GM19395 (cell line): ENCODE results near the gene TMEM59.
"Not testable (repeated sequence)": the region's sequence is repeated elsewhere in the genome, so short reads cannot be mapped to it uniquely, and the experiment has no call there.

Experiments
- ATAC-seq: cut with Tn5 transposase; IDR thresholded peaks from one replicate; pipeline ENCODE4 v1.9.1; 2021; ENCODE audit warnings: mild to moderate bottlenecking, moderate library complexity; ENCODE audit not compliant: unreplicated experiment

TMEM59 gene

GRCh38 chr1:54053745-54054437 lies 887 bp upstream of the TMEM59 start:
- no peak for ATAC-seq

- ATAC-seq = peak; percentile 27
Observed at GRCh38 chr1:54052431-54052933, 522 bp downstream of the TMEM59 start.

DNA sequence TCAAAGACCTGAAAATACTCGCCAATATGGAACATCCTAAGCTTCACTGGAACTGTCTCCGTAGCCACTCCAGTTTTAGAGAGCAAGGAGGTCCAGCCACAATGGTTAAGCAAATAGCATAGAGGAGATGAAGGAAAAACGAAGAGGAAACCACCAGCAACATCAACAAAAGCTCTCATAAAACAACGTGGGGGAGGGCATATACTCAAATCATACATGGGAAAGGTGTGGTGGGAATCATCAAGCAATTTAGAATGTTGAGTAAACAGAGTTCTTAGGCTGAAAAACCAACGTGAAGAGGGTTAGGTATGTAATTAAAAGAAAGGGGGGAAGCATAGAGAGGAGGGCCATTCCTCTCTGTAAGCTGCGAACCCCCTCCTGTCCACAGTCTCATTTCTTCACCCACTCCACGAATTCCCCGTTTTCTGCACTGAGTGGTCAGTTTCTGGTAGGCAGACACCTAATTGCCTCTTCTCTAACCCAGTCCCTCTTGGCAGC lies 1.0 kb downstream of the TMEM59 start:
- no peak for ATAC-seq

DNA sequence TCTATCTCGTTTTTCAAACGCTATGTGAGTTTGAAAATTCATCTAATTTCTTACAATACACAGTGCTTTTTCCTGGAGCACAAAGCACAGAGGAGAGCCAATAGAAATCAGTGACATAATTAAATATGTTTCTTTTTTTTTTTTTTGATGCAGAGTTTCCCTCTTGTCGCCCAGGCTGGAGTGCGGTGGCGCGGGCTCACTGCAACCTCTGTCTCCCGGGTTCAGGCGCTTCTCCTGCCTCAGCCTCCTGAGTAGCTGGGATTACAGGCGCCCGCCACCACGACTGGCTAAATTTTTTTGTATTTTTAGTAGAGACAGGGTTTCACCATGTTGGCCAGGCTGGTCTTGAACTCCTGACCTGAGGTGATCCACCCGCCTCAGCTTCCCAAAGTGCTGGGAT lies 2.6 kb downstream of the TMEM59 start:
- ATAC-seq = not testable (repeated sequence)

- ATAC-seq = no peak
Observed at GRCh38 chr1:54047384-54048305, 5.4 kb downstream of the TMEM59 start.

GRCh38 chr1:54046671-54047383 lies 6.2 kb downstream of the TMEM59 start:
- ATAC-seq = no peak

DNA sequence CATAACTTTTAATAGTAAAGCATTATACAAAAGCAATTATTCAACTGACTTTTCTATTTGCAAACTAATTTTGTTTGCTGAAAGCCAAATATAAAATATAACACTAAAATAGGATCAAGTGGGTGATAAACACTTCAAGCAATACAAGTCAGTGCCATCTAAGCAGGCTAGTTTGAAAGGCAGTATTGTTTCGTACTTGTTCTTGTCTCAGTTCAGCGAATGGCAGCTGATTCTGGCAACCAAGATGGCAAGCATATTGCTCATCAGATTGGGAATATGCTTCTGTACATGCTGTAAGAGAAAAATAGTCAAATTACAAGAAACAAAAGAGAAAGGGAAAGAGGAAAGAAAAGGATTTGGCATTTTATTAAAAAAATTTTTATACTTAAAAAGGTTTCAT lies 7.5 kb downstream of the TMEM59 start:
- no peak for ATAC-seq

- ATAC-seq = no peak
Observed at GRCh38 chr1:54041806-54042205, 11.2 kb downstream of the TMEM59 start.

GRCh38 chr1:54037476-54037875 lies 15.5 kb downstream of the TMEM59 start:
- ATAC-seq = no peak

- no peak for ATAC-seq
Observed at GRCh38 chr1:54028306-54029251, 24.4 kb downstream of the TMEM59 start.

DNA sequence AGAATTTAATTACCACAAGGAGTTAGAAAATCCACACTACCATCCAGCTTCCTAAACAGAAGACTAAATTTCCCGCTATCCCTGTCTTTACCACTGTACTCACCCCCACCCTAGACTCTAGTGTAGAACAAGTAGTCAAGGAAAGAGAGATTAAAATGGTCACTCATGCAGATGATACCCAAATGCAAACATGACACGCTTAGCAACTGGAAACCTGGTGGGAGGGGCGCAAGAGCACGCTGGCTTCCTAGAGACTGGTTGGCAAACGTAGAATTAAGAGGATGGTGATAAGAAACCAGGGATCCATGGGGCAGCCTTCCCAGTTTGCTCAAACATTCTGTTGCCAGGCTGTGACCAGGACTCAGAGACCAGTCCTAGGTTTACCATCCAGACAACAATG lies 25.2 kb downstream of the TMEM59 start:
- ATAC-seq = no peak

- not testable (repeated sequence) for ATAC-seq
Observed at GRCh38 chr1:54024811-54025210, 28.2 kb downstream of the TMEM59 start.

- no peak for ATAC-seq
Observed at GRCh38 chr1:54024358-54024757, 28.6 kb downstream of the TMEM59 start.

GRCh38 chr1:54019562-54020176 lies 33.3 kb downstream of the TMEM59 start:
- ATAC-seq = not testable (repeated sequence)

DNA sequence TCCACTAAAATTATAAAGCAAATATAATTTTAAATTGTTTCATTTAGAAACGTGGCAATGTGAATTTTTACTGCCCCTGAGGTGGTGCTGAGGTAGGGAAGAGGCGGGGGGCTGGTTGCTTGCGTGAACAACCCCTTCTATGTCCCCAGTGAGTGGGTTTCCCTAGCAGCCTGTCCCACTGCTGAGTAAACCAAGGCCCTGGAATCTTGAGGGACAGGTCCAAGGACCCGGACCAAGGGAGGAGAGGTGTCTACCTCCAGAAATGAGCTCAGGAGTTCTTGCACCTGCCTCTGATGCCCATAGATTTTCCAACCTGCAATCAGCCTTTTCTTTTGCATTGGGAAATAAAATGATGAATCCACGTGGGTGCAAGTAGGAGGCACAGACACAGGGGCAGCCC lies 34.4 kb downstream of the TMEM59 start:
- no peak for ATAC-seq

GRCh38 chr1:54017979-54018378 lies 35.0 kb downstream of the TMEM59 start, which contains the start of gene LDLRAD1:
TSS of gene LDLRAD1 (minus strand) at chr1:54018186. CDS start at chr1:54018112, 74 bp downstream.
- ATAC-seq = no peak

DNA sequence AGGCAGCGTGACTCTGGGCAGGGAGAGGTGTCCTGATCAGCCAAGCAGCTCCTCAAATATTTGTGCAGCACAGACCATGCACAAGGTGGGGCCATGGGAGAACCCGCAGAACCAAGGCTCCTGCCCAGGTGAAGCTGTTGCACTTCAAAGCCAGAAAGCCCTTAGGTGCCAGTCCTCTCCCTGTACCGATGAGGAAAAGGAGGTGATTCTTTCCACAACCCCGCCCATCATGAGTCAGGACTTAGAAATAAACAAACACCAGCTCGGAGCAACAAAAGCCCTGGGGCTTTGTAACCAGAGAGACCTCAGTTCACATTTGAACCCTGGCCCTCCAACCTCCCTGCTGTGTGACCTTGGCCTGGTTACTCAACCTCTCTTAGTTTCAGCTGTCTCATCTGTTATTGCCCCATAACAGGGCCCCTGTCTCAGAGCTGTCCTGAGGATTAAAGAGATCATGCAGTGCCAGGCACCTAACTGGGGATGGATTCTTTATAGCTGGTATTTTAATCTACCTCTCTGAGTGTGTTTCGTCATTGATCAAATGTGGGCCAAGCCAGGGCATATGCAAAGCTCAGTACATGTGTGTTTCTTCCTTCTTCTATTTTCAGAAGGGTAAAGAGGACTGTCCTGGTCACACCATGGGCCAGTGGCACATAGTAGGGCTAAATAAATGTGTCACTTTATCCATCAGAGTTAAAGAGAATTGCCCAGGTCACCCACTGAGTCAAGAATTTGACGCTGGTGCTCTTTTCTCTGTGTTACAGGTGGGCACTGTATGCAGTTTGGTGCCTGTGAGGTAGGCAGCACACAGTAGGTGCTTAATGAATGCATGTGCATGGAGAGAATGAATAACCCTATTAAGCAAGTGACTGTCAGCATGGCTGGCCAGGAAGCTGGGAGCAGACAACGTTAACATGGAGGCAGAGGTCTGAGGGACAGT lies 36.4 kb downstream of the TMEM59 start:
- no peak for ATAC-seq

DNA sequence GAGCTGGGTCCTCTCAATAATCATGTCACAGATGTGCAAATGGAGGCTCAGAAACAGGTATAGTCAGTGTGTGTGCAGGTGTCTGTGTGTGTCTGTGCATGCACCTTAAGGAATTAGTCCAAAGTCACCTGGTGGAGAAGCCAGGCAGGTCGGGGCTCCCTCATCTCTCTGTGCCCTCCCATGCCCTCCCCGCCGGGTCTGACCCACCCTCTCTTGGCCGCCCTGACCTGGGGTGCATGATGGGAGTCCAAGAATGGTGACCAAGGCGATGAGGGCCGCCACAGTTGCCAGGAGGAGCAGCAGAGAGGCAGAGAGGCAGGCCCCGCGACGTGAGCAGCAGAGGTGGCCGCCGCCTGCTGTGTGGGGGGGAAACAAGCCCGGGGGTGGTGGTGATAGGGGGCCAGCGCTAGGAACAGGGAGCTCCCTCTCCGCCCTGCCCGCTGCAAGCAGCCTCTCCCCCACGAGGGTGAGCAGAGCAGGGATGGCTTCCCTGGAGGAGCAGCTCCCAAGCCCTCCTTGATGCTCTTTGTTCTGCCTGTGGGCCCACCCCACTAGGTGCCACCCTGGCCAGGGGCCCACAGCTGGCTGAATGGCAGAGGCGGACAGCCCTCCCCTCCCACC lies 38.9 kb downstream of the TMEM59 start:
- ATAC-seq = no peak
